Cardiac fibroblast (primary cell): ENCODE measurements around the gene ADAMTS17.

Source experiments
- DNase-seq, 2 donors: peaks; one replicate each; pipeline versions ENCODE4 v3.0.0 to v3.0.0-alpha.2; 2010; ENCODE audit warnings: low read depth in 2 of 2
- H3K4me3 ChIP-seq, 2 donors: replicated peaks in 1 of 2; 1 replicate in 1 of 2; 2 replicates in 1 of 2; pipeline ENCODE4 v1.5.1; 2011; ENCODE audit warnings: low read depth in 2 of 2, low read length in 2 of 2, mild to moderate bottlenecking in 2 of 2, moderate library complexity in 1 of 2
- TF ChIP-seq, protein P1 (sequence below): IDR thresholded peaks from one replicate; pipeline ENCODE4 v1.5.1; 2011; ENCODE audit warnings: low read depth, mild to moderate bottlenecking, low read length, inconsistent platforms

Gene ADAMTS17

DNA sequence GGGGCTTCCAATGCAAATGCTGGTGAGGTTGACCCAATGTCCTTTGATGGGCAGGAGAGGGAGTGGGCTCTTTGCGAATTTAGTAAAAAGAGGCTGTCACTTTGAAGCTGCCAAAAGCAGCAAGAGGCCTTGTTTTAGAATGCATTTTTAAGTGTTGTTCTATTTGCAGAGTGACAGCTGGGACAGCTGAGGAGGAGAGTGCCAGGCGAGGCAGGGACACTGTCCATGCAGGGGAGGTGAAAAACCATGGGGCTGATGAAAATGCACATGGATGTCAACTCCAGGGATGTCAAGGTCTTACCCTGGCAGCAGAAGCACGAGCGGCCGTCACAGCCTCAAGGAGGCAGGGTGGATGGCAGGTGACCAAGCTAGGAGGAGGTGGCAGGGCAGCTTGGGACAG lies 279.8 kb downstream of the ADAMTS17 start:
- TF ChIP-seq, protein P1, sequence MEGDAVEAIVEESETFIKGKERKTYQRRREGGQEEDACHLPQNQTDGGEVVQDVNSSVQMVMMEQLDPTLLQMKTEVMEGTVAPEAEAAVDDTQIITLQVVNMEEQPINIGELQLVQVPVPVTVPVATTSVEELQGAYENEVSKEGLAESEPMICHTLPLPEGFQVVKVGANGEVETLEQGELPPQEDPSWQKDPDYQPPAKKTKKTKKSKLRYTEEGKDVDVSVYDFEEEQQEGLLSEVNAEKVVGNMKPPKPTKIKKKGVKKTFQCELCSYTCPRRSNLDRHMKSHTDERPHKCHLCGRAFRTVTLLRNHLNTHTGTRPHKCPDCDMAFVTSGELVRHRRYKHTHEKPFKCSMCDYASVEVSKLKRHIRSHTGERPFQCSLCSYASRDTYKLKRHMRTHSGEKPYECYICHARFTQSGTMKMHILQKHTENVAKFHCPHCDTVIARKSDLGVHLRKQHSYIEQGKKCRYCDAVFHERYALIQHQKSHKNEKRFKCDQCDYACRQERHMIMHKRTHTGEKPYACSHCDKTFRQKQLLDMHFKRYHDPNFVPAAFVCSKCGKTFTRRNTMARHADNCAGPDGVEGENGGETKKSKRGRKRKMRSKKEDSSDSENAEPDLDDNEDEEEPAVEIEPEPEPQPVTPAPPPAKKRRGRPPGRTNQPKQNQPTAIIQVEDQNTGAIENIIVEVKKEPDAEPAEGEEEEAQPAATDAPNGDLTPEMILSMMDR = no peak
- no peak for DNase-seq

DNA sequence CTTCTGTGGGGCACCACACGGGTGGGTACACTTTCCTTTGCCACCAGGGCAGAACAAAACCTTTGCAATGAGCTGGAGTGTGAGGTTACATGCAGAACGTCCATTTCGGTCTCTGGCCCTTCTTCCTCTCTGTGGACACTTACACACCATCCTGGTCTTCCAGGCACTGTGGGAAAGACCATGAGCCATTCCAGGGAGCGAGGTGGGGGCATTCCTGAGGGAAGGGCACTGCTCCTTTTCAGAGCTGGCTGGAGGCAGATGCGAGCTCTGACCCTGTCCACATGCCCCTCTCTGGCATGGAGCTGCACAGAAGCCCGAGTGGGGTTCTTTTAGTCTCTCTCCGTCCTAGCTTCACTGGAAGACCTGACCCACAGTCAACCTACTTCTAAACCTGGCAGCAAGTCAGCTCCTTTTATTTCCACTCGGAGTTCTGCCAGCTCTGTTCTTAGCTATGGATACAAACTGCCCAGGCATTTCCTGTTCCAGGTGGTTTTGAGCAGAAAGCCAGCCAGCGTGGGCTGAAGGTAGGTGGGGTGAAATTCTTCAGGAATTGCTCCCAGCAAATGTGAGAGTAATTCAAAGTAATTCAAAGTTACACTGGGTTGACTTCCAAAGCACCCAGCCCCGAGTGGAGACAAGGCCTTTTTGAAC lies 281.4 kb downstream of the ADAMTS17 start:
- TF ChIP-seq, protein P1 = no peak
- no peak overlapping the region for H3K4me3 ChIP-seq
- DNase-seq = peak; percentile 48 to 73

More for the DNA sequence above, 279.8 kb downstream of the ADAMTS17 start:
- no peak overlapping the region for H3K4me3 ChIP-seq

DNA sequence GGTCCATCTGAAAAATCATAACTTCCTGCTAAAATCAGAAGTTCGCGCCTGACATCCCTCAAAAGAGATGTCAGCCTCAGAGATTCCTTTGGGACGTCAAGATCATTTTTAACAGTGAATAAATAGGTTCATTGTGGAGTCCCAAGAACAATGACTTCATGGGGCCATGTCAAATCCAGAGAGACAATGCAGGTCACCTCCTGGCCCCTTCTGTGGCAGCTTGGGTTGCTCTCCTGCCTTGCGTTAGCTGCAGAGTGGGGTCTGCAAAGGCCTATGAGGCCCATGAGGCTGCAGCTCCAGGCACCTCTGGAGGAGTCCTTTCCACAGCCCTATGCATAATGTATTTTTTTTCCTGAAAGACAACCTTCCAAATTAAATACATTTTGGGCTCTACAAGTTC lies 282.3 kb downstream of the ADAMTS17 start:
- DNase-seq = no peak
- TF ChIP-seq, protein P1 = no peak
- no peak overlapping the region for H3K4me3 ChIP-seq

DNA sequence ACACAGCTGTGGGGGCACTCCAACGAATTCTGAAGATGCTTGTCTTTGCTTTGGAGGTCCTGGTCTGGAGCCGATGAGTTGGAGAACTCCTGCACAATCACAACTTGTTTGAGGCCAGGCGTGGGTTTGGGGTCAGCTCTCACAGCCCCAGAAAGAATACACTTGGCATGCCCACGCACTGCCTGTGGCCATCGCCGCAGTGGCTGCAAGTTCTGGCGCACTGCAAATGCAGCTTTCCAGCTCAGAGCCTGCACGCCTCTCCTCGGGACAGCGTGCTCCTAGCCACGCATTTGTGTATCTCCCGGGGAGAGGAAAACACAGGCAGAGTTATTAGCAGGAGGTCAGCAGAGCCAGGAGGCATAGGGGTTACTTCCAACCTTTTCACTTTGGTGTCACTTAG lies 282.7 kb downstream of the ADAMTS17 start:
- H3K4me3 ChIP-seq = no peak overlapping the region
- TF ChIP-seq, protein P1 = no peak
- DNase-seq = no peak

DNA sequence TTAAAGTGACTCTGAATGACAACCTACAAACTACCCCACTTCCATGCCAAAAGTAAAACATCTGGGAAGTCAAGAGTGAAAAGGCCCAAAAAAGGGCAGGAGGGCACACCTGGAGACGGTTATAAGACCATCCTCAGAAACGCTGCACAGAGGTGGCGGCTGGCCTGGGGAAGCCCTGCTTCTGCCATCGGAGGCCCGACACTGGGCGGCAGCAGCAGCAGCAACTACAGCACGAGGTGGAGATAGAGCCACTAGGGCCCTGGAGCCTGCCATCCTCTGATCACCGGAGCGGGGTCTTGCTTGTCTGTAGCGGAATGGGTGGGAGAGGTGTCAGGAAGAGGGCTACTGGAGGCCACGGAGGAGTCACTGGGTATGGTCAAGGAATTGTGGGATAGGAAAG lies 283.3 kb downstream of the ADAMTS17 start:
- no peak for DNase-seq
- TF ChIP-seq, protein P1 = no peak
- H3K4me3 ChIP-seq = no peak overlapping the region

DNA sequence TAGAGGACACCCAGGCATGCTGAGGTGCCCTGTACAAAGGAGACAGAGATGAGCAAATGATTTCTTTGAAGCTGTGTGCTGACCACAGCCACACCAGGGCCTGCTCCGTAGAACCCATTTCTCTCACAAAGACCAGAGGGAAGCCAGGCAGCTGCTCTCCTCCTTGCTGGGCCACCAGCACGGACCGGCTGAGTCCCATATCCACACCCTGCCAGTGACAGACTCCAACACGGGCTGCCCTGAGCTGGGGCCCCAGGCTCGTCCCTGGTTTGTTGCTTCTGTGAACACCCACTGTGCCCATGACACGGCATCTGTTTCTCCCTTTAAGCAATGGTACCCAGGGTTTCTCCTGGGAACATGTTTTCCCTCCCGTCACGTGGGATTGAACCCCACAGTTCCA lies 284.5 kb downstream of the ADAMTS17 start:
- no peak for DNase-seq
- TF ChIP-seq, protein P1 = no peak
- H3K4me3 ChIP-seq = no peak overlapping the region
